GM18870 (cell line): ENCODE measurements around the gene FGB.

Source experiments
- ATAC-seq: cut with Tn5 transposase; IDR thresholded peaks from one replicate; pipeline ENCODE4 v1.9.1; 2021; ENCODE audit warnings: moderate library complexity; ENCODE audit not compliant: unreplicated experiment

The FGB gene

GRCh38 chr4:154617820-154618317 lies 55.1 kb downstream of the FGB start:
- ATAC-seq, result no peak

DNA sequence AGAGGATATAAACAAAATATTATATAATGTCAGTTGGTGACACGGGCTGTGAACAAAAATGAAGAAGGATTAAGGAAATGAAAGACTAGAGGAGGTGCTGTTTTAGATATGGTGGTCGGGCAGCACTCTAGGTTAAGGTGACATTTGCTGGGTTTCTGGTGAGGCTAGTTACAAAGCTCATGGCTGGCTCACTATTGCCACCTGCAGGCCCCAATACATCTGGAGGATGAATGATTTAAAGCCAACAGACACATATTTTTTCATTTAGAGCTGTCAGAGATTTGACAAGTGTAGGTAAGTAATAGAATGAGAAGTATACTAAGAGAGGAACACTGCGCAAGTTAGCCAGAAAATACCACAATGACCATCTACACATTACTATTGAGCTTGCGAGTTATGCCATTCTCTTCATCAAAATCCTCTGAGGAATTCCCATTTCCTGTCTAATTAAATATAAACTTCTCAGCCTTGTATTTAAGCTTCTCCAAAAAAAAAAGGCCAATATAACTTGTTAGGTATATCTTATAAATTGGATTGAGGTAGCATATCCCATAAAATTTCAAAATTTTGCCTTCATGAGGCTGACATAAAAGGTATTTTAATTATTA lies 56.0 kb downstream of the FGB start:
- peak; percentile 56 for ATAC-seq

- no peak for ATAC-seq
Observed at GRCh38 chr4:154620111-154620510, 57.3 kb downstream of the FGB start.
